Measurements from ENCODE around the gene NOS2.

DNA sequence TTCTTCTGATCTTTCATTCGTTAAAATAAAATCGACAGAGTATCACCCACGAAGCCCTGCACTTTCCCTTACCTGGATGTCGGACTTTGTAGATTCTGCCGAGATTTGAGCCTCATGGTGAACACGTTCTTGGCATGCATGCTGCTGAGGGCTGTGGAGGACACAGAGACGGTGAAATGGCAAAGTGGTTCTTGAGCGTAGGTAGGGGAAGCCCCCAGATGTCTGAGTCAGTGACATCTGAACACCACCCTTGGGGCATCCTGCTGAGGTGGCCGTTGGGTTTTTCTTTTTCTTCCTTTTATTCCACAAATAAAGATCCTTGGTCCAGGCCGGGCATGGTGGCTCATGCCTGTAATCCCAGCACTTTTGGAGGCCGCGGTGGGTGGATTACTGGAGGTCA, 33.9 kb downstream of the NOS2 start:
- TF ChIP-seq GATA2 (IDR thresholded peaks at IDR 0.05; ENCODE audit: low read depth, low read length) (no peak), GATA3 (IDR thresholded peaks at IDR 0.05; ENCODE audit: low read depth, low read length) (no peak)

Data from SH-SY5Y (cell line).